Measurements from ENCODE around the gene COG5. TPM values are rescaled to one million over a fixed set of nuclear protein-coding genes. Genes with fewer than 3 reads are reported as not detected.

Gene COG5
- total and polyA plus RNA-seq, 9 of the 15 experiments (the other 6 are each of a cell fraction or from before 2014, with no cell fraction given): 15.3 to 75.1 (median 56.4) TPM

GRCh38 chr7:107563775-107564552, at the start of gene COG5, which contains the start of gene DUS4L (continued):
- 0 out of 6 replicates have a peak, but pooled peaks of 1 of the 3 experiments have one; percentile 3 for TF ChIP-seq CTCF (IDR thresholded peaks at IDR 0.05 in 2 of 3, conservative IDR thresholded peaks at IDR 0.05 in 1 of 3; ENCODE audit: insufficient read depth in 2 of 3, low read depth in 1 of 3, low read length in 3 of 3)
- no peak for TF ChIP-seq PATZ1 (CRISPR knock-in tag; IDR thresholded peaks at IDR 0.05; ENCODE audit: borderline replicate concordance)
- peak; percentile 52; the same call in 1 of the 2 replicates for TF ChIP-seq NBN (IDR thresholded peaks at IDR 0.05; ENCODE audit: low read depth)
- 0 out of 2 replicates have a peak, but pooled peaks have one; percentile 31 for TF ChIP-seq ZNF57 (CRISPR knock-in tag; IDR thresholded peaks at IDR 0.05)
- TF ChIP-seq ZNF644 (tag; IDR thresholded peaks at IDR 0.05; ENCODE audit: low read depth): 0 out of 2 replicates have a peak, but pooled peaks have one; percentile 41
- TF ChIP-seq USF1 (CRISPR knock-in tag; IDR thresholded peaks at IDR 0.05): no peak; the same call in none of the 2 replicates
- peak; percentile 81 for TF ChIP-seq CHD1 (IDR thresholded peaks at IDR 0.05; ENCODE audit: low read length)
- no peak for TF ChIP-seq NFATC3 (IDR thresholded peaks at IDR 0.05)
- TF ChIP-seq GMEB1 (CRISPR knock-in tag; IDR thresholded peaks at IDR 0.05): no peak
- no peak for TF ChIP-seq EHMT2 (IDR thresholded peaks at IDR 0.05)
- TF ChIP-seq MLLT1 (IDR thresholded peaks at IDR 0.05): 0 out of 4 replicates have a peak, but pooled peaks of 1 of the 2 experiments have one; percentile 18
